Right lobe of liver (tissue), 4 donors: ENCODE measurements around the gene STAT6.

Source experiments
- POLR2A ChIP-seq: fragments of 450-650 bp; IDR thresholded peaks from one replicate; pipeline ENCODE4 v1.6.1; 2017; ENCODE audit warnings: antibody characterized with exemption, mild to moderate bottlenecking
- TF ChIP-seq, protein P1 (sequence below), 4 donors: fragments of 200-600 bp in 3 of 4; fragments of 450-650 bp in 1 of 4; IDR thresholded peaks; one replicate each; pipeline versions ENCODE4 v1.5.1 to v1.8.0; 2016 to 2022; ENCODE audit warnings: antibody characterized with exemption in 4 of 4, mild to moderate bottlenecking in 2 of 4
- donor health status: DM: no; HTN: no; CAD: no.
- donor health status: DM: no; HTN: no; CAD: no.
- donor health status: DM: no; HTN: yes; CAD: no.

GRCh38 chr12:57046947-57047890 is 63.9 kb downstream of the STAT6 start:
- TF ChIP-seq, protein P1, sequence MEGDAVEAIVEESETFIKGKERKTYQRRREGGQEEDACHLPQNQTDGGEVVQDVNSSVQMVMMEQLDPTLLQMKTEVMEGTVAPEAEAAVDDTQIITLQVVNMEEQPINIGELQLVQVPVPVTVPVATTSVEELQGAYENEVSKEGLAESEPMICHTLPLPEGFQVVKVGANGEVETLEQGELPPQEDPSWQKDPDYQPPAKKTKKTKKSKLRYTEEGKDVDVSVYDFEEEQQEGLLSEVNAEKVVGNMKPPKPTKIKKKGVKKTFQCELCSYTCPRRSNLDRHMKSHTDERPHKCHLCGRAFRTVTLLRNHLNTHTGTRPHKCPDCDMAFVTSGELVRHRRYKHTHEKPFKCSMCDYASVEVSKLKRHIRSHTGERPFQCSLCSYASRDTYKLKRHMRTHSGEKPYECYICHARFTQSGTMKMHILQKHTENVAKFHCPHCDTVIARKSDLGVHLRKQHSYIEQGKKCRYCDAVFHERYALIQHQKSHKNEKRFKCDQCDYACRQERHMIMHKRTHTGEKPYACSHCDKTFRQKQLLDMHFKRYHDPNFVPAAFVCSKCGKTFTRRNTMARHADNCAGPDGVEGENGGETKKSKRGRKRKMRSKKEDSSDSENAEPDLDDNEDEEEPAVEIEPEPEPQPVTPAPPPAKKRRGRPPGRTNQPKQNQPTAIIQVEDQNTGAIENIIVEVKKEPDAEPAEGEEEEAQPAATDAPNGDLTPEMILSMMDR (IDR thresholded peaks at IDR 0.05): no peak
- no peak for TF ChIP-seq POLR2A
